Spleen (tissue), 7 donors: Measurements from ENCODE around the gene GMCL1.

Experiments
- CTCF ChIP-seq, 11 experiments: fragments of 200-600 bp in 7 of 11; fragments of 450-650 bp in 4 of 11; sonication (generic) in 4 of 11; IDR thresholded peaks in 8 of 11; conservative IDR thresholded peaks in 3 of 11; 1 replicate in 7 of 11; 2 replicates in 4 of 11; pipeline versions ENCODE4 v1.4.0 to v1.8.0; 2016 to 2021; ENCODE audit warnings: antibody characterized with exemption in 11 of 11, inconsistent platforms in 4 of 11, mild to moderate bottlenecking in 1 of 11
- POLR2A ChIP-seq, 3 donors: fragments of 450-650 bp; IDR thresholded peaks; one replicate each; pipeline ENCODE4 v1.5.1; 2017; ENCODE audit warnings: antibody characterized with exemption in 3 of 3, mild to moderate bottlenecking in 1 of 3
- donor health status: DM: no; HTN: no; CAD: no; lungs with moderate emphysema.
- donor health status: DM: no; HTN: no; CAD: no.
- donor health status: DM: no; HTN: no; CAD: no.

DNA sequence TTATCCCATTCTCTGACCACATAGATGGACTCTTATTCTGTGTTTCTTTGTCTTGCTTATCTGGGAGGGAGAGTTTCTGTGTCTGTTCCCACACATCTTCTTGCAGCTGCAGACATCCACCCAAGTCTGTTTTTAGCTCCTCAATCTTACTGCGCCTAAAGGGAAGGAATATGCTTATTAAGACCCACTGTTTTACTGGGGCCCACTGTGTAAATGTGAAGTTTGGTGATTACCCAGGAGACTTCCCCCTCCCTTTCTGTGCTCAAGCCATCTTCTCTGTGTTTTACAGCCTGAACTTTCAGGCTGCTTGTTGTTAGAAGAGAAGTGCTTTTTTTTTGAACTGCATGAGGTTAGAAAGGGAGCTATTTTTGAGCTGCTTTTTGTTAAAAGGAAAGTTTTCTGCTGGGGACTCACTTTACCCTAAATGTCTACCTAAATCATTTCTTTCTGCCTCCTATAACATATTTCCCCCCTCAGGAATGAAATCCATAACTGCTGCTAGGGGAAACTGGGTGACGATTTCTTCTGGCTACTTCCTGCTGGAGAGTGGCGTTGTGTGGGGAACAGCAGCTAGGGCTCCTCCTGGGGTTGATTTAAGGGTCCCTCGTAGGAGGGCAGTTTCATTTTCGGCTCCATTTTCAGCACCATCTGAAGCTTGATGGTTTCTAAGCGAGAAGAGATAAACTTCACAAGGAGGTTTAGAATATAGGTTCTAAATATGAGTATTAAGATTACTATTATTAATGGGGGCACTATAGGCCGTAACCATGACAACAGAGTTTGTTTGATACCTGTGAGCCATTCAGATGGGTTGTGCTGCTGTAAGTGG, 39.5 kb upstream of the GMCL1 start:
- TF ChIP-seq CTCF (IDR thresholded peaks at IDR 0.05 in 8 of 11, conservative IDR thresholded peaks at IDR 0.05 in 3 of 11) = peak in 1 of 11 experiments; percentile 9
- TF ChIP-seq POLR2A (IDR thresholded peaks at IDR 0.05) = no peak
